ENCODE results near the gene GIGYF2.

DNA sequence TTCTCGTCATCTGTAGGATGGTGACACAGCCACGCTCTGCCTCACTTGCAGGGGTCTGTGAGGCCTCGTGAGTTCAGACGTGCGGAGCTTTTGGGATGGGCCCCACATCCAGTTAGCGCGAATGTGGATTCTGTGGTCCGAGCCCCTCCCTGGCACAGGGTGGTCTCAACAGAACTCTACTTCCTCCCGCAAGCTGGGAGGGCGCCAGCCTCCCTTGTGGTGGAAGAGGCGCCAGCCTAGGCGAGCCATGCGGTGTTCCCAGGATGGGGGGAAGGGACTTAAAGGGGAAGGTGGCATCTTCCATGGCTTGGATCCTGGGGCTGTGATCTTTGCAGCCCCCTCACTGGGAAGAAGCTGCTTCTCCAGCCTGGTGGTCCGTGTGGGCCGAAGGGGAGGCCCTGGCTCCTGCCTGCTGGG lies 174.3 kb downstream of the GIGYF2 start:
- TF ChIP-seq POLR2A (IDR thresholded peaks at IDR 0.05; ENCODE audit: borderline replicate concordance, extremely low read depth, insufficient read depth, insufficient read length), result no peak
- TF ChIP-seq, protein P1, sequence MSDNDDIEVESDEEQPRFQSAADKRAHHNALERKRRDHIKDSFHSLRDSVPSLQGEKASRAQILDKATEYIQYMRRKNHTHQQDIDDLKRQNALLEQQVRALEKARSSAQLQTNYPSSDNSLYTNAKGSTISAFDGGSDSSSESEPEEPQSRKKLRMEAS (IDR thresholded peaks at IDR 0.05), result no peak
- TF ChIP-seq EZH2phosphoT487 (IDR thresholded peaks at IDR 0.05; ENCODE audit: borderline replicate concordance), result no peak
- TF ChIP-seq CBX3 (IDR thresholded peaks at IDR 0.05; ENCODE audit: low read depth), result no peak
- TF ChIP-seq TCF7L2 (IDR thresholded peaks at IDR 0.05; ENCODE audit: borderline replicate concordance, extremely low read depth, insufficient read depth, insufficient read length), result no peak
- TF ChIP-seq JUND (IDR thresholded peaks at IDR 0.05), result no peak
- TF ChIP-seq, protein P2, sequence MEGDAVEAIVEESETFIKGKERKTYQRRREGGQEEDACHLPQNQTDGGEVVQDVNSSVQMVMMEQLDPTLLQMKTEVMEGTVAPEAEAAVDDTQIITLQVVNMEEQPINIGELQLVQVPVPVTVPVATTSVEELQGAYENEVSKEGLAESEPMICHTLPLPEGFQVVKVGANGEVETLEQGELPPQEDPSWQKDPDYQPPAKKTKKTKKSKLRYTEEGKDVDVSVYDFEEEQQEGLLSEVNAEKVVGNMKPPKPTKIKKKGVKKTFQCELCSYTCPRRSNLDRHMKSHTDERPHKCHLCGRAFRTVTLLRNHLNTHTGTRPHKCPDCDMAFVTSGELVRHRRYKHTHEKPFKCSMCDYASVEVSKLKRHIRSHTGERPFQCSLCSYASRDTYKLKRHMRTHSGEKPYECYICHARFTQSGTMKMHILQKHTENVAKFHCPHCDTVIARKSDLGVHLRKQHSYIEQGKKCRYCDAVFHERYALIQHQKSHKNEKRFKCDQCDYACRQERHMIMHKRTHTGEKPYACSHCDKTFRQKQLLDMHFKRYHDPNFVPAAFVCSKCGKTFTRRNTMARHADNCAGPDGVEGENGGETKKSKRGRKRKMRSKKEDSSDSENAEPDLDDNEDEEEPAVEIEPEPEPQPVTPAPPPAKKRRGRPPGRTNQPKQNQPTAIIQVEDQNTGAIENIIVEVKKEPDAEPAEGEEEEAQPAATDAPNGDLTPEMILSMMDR (IDR thresholded peaks at IDR 0.05 in 2 of 3, conservative IDR thresholded peaks at IDR 0.05 in 1 of 3; ENCODE audit: borderline replicate concordance in 1 of 3, insufficient read depth in 1 of 3, low read depth in 2 of 3, low read length in 2 of 3), result no peak
- no peak for TF ChIP-seq EZH2 (IDR thresholded peaks at IDR 0.05)
- no peak for TF ChIP-seq RAD21 (IDR thresholded peaks at IDR 0.05; ENCODE audit: low read depth)

Measured in HCT116 (cell line).